ENCODE results near the gene GALNT2.
A peak's percentile ranks its signal among the peaks of the same experiment; 100 is the strongest.

Gene GALNT2

DNA sequence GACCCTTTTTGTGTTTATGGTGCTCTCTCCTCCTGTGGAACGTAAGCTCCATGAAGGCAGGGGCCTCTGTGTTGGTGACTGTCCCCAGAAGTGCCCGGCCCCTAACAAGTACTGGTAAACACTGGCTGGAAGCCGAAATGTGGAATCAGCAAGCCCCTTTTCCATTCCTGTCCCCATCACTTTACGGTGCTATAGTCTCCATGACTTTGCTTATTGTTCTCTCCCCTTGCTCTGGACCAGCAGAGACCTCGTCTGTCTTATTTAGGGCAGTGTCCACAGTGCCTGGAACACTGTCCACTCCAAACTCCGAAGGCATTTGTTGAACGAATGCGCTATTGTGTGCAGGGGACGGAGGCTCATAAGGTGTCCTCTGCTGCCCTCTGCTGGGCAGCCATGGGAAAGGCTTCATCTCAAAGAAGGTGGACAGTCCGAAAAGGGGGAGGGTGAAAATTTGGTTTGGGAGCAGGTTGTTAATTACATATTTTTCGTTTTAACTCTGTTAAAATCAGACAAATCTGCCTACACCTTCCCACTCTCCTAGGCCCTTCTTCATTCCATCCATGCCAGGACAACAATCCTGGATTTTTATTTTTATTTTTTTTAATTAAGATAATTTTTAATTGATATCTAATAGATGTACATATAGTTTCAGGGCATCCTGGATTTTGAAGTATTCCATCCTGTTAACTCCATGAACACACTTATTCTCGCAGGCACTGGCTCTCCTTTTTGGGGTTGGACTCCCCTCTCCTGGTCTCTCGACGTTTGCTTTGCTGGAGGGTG lies 243.5 kb downstream of the GALNT2 start:
- DNase-seq, result peak; percentile 94

GRCh38 chr1:230312676-230313075 lies 245.6 kb downstream of the GALNT2 start:
- no peak for DNase-seq

DNA sequence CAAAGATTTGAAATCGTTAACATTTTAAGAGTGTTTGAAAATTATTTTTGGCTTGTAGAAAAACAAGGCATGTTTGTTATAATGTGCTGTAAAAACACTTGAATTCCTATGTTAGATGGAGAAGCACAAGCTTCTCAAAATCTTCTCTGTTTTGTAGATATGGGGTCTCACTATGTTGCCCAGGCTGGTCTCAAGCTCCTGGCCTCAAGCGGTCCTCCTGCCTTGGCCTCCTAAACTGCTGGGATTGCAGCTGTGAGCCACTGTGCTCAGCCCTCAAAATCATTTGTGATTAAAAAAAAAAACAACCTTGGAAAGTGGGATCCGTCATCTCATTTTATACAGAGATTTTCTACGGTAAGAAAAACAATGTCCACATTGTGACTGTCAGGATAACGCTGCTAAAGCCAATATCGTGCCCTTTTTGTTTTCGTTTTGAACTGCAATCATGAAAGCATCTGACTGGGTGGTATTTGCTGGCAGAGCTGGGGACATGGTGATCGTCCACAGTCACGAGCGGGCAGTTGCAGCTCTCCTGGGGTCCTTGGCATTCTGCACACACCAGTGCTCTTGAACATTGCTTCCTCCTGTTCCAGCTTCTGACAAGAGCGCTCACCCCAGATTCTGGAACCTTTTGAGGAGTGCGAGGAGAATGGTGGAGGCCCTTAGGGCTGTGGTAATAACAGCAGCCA lies 246.6 kb downstream of the GALNT2 start:
- no peak for DNase-seq

DNA sequence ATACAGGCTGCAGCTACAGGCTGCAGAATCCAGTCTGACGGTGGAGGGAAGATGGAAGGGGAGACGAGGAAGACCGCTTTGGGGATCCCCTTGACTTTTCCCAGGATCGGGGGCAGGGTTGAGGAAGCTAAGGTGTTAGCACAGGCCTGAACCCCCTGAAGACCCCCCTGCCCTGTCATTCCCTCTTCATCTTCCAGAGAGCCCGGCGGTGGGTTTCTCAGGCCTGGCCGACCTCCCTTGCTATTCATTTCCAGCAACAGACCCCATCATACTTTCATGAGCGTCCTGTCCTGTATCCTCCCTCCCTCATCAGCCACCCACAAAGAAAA lies 247.1 kb downstream of the GALNT2 start:
- no peak for DNase-seq

GRCh38 chr1:230315099-230315498 lies 248.1 kb downstream of the GALNT2 start:
- no peak for DNase-seq

GRCh38 chr1:230316864-230317745 lies 250.1 kb downstream of the GALNT2 start:
- DNase-seq, result no peak

- DNase-seq, result no peak
Observed at GRCh38 chr1:230317823-230318819, 251.1 kb downstream of the GALNT2 start.

- DNase-seq, result no peak
Observed at GRCh38 chr1:230319014-230319747, 252.1 kb downstream of the GALNT2 start.

GRCh38 chr1:230320804-230321203 lies 253.8 kb downstream of the GALNT2 start:
- no peak for DNase-seq

GRCh38 chr1:230321341-230321740 lies 254.3 kb downstream of the GALNT2 start:
- no peak for DNase-seq

- no peak for DNase-seq
Observed at GRCh38 chr1:230321741-230322420, 254.8 kb downstream of the GALNT2 start.

DNA sequence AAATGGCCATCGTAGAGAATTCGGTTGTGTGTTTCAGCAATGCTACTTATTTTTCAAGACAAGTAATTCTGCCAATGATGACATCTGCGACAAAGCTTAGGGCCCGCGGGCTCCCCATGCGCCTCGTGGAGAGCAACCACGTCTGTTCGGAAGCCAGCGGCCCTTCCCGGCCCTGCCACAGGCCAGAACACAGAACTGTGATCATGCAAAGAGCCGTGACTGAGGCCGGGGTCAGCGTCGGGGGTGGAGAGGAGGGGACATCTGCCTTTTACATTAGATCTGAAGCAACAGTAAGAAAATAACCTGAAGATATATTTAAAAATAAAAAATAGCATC lies 255.4 kb downstream of the GALNT2 start:
- DNase-seq, result no peak

- DNase-seq, result no peak
Observed at GRCh38 chr1:230322967-230323547, 256.0 kb downstream of the GALNT2 start.

GRCh38 chr1:230323686-230324085 lies 256.6 kb downstream of the GALNT2 start:
- DNase-seq, result no peak

DNA sequence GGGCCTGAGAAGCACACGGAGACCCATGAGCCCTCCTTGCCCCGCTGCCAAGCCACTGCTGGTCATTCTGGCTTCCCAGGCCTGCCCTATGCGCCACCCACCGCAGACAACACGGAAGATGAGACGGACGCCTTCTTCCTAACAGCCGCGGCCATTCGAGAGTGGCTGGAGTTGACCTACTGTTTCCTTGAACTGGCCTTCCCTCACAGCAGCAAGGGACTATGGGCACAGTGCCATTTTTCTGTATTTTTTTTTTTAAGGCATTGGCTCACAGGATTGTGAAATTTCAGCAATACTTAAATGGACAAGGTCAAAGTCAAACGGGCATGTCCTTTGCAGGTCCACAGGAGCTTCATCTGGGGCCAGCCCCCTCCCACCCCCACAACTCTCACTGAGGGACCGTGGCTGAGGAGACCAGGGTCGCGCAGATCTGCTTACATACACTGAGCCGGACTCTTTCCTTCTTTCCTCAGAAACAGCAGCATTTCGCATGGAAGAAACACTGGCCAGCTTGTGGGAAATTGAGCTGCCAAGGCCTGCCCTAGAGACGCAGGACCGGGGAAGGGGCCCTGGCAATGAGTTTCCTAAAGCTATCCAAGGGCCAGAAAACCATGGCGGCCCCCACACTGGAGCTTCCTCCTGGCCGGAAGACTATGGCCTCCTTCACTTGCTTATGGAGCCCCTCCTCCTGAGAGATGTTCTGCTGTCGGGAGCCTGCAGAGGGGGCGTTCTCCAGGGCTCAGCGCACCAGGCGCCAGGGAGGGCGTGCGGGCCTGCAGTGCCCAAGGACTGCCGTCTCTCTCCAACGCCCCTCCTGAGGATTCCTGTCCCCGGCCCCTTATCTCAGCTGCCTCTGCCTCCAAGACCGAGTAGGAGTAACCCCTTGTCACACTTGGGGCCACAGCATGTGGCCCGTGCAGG lies 260.2 kb downstream of the GALNT2 start:
- DNase-seq, result no peak

DNA sequence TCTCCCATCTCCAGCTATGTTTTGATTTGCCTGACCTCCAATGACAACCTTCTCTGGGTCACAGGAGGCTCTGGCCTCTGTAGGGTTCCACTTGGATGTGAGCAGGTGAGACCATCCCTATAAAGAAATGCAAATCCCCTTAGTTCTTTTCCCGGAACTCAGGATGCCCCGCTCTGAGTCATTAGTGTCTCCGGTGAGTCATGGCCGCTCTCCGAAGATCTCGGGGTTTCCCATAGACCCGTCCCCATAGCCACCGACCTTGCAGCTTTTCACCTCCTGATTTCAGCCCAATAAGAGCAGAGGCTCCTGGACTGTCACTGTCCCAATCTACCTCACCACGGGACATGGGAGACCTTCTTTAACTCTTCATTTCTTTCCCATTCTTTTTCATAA lies 260.9 kb downstream of the GALNT2 start:
- no peak for DNase-seq

DNA sequence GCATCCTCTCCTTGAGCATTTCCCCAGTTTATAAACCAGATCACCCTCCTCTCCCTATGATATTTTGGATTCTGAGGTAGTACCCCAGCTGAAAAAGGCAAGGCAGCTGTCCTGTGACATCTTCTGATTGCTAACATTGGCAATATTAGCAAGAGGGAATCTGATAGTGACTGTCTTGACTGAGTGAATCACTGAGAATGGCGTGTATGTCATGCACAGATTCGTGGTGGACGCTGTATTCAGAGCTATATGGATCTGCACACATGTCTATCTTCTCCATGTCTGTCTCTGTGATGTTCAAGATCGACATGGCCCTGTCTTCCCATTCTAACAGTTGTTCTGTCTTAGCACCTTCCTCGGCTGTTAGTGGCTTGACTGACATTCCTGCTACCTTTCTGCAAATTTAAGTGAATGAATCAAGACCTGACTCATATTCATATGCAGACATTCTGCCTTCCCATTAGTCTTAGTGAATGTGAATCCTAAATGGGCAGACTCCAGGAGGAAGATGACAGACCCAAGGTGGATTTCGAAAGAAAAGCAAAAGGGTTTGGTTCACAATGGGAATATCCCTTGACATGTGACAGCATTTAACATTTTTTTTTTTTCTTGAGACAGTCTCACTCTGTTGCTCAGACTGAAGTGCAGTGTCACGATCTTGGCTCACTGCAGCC lies 261.4 kb downstream of the GALNT2 start:
- DNase-seq, result no peak

GRCh38 chr1:230330157-230330556 lies 263.1 kb downstream of the GALNT2 start:
- no peak for DNase-seq
